ENCODE data around the gene MAML3.
A peak's percentile ranks its signal among the peaks of the same experiment; 100 is the strongest.

Gene MAML3

DNA sequence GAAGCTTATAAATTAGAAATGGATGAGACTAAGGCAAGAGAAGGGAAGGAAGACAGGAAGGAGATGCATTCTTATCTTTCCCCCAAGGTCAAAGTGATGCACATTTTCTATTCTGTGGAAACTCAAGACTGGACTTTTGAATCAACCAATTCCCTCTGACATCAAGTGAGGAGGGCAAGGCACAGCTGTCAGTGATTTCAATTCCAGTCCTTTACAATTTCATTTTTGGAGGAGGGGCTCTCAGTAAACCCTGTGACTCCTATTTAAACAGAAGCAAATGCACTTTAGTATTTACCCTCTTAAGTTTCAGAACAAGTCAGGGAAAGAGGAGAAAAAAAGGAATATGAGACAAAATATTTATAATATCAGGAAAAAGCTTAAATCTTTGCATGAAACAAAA is 354.4 kb downstream of the MAML3 start:
- DNase-seq, result no peak

DNA sequence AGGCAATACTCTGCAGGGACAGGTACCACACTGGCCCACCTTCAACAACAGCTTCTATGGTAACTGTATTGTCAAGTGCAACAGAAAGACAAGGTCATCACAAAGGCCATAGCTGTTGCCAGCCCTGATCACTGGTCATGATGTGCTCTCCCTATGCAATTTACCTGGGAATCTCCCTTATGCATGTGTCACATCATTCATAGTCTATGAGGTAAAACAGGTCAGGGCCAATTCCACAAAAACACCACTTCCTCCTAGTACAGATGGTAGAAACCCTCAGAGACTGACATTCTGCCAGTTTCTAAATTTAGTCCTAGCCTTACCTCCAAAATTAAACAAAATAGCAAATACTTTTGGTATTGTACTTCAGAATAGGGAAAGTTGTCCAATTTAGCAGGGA is 355.5 kb downstream of the MAML3 start:
- DNase-seq, result no peak

- DNase-seq, result no peak
Measured at GRCh38 chr4:139797287-139797686, 356.7 kb downstream of the MAML3 start.

- no peak for DNase-seq
Measured at GRCh38 chr4:139795527-139796314, 358.3 kb downstream of the MAML3 start.

DNA sequence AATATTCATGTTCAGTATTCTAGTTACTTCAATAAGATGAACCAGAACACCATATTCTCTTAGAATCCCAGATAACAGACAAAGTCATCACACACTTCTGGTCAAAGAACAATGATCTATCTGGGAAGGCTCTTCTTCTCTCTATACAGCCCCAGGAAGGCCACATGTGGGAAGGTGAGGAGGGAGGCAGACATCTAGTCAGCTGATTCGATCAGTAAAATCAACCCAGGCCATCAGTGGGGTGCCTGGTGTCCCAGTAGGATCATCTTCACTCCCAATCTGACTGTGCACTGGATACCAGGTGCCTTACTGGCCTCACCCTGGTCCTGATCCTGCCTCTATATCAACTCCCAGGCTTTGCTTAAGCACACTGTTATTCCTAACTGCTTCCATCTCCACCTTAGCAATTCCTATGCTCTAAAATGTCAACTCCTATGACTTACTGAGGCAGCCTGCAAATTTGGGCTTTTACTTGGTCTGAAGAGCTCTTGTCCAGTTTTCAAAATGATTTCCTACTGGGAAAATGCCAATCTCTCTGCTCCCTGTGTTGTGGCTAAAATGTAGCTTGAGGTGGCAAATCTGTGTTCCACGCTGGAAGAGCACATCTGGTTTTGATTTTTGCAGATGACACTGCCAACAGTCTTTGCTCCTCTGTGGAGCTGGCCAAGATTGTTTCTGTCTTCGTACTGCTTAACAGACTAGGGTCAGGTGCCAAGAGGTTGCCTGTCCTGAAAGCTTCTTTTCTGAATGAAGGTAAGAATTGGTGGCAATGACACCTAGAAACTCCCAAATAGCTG is 359.6 kb downstream of the MAML3 start:
- DNase-seq, result no peak

- peak; percentile 70 for DNase-seq
Measured at GRCh38 chr4:139791681-139792080, 362.3 kb downstream of the MAML3 start.

DNA sequence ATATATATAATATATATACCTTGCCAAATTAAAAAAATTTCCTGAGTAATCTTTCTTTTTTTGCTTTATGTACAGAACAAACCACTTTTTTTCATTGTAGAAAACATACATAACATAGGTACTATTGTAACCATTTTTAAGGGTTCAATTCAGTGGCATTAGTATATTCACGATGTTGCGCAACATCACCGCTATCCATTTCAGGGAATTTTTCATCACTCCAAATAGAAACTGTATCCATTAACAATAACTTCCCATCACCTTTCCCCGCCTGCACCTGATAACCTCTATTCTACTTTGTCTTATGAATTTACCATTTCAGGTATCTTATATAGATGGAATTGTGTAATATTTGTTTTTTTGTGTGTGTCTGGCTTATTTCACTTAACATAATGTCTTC is 363.7 kb downstream of the MAML3 start:
- no peak for DNase-seq

DNA sequence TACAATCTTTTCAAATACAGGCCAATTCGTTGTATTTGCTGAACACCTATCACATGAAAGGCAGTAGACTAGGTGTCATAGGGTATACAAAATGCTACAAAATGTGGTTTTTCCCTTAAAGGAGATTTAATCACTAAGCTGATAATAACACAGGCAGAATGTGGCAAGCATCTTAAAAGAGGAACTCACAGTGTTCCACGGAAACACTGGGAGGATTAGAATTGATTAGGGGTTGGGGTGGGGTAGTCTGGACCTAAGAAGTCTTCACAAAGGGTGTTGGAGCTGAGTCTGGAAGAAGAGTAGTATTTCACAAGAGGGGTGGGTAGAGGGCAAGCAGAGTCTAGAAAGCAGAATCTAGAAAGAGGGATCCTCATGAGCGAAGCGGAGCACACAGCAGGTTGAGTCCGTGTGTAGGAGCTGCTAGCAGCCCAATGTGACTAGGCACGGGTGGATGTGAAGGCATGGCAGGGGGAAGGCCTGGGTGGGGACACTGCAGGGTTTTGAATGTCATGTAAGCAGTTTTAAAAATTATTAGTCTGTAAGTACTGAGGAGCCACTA is 364.8 kb downstream of the MAML3 start:
- no peak for DNase-seq

DNA sequence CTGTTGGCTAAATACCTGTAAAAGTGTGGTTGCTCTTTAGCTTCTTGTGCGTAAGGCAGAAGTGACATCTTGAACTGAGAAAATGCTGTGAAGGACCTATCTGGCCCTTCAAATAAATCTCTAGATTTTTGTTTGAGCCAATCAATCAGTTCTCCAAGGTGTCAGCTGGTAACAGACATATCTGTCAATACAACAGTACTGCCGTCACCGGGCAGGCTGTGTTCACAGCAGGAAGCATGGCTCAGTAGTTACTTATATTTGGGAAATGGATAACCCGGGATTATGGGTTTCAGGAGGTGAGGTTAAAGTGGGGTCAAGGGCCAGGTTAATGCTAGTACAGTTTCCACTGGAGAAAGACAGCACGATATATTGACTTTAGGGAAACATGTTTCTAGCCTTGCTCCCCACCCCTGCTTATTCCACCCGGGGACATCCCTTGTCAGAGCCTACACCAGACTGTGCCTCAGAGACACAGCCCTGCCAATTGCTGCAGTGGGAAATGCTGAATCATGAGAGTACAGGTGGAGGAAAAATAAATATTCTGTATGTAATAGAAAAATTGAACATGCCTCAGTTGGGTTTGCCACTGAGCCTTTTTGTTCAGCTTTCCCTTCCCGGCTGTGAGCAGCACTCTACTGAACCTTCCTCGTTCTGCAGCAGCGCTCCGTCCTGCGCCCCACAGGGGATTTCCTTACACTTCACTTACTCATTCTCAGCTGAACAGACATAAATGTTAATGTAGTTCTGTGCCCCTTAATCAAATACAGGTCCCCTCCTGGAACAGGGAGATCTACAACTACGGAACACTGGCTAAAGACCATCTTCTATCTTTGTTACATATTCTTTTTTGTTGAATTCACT is 367.3 kb downstream of the MAML3 start:
- no peak for DNase-seq

- DNase-seq, result no peak
Measured at GRCh38 chr4:139785356-139785755, 368.6 kb downstream of the MAML3 start.

GRCh38 chr4:139783741-139784484 is 370.1 kb downstream of the MAML3 start:
- peak; percentile 17 for DNase-seq

DNA sequence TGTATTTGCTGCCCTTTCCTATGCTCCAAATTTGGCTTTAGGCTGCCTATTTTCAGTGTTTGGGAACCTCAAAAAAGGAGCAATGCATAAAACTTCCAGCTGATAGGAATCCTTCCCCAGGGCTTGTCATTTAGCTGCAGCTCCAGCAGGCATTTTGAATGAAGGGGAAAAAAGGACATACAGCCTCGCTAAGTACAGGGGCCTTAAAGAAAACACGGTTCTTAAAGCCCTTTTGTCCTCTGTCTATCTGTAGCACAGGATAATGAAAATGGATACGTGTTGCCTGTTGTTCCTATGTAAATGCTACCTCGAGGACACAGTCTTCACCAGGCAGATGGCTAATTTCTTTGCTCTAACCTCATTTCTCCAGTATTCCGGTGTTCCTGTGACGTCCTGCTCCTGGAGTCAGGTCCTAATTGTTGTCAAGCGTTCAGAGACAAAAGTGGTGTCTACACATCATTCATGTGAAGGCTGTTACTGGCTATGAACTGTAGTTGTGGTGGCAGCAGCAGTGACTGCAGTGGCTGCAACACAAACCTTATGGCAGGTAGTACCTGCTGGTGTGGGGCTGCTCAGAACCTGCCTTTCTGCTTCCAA is 371.0 kb downstream of the MAML3 start:
- no peak for DNase-seq

DNA sequence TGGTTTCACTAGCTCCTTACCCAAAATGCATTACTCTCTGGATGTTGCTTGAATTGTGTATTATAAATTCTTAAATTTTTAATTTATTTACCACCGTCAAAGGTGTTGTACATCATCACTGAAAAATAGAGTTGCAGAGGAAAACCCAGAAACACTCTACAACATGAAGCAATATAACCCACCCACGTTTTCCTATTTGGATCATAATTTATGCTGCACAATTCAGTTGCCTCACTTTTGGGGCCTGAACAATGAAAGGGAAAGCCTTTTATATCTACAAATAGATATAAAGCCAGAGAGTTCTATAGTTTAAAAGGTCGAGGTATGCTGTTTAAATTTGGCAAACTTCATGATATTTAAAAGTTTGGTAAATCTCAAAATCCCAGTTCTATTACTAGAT is 372.9 kb downstream of the MAML3 start:
- DNase-seq, result no peak

GRCh38 chr4:139779691-139780090 is 374.3 kb downstream of the MAML3 start:
- no peak for DNase-seq

DNA sequence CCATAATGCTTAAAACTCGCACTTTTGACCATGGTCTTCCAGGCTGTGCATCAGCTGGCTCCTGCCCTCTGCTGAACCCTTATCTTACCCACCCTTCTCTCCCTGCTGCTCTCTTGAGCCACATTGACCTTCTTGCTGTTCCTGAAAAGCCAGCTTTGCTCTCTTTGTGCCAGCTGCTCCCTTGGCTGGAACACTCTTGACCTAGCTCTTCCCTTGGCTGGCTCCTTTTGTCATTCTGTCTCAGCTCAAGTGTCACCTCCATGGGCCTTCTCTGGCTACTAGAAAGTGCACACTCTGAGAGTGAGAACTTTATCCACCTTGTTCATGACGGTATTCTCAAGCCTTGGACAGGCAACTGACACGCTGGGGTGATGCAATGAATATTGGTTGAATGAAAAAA is 376.2 kb downstream of the MAML3 start:
- DNase-seq, result no peak

DNA sequence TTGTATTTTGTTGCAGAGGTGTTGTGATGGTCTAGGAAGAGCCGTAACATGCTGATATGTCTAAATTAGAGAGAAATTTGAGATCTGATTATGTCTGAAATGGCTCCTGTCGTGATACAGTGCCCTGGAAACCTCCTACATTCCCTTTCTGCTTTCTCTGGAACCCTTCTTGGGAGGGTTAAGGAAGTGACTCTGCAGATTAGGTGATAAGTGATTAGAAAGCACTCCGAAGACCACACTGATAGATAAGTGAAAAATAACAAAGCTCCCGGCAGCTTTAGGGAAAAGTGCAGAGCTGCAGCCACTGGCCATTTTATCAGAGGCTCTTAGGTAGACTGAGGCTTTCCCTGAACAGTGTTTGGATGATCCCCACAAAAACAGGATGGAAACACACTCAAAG is 377.7 kb downstream of the MAML3 start:
- no peak for DNase-seq

DNA sequence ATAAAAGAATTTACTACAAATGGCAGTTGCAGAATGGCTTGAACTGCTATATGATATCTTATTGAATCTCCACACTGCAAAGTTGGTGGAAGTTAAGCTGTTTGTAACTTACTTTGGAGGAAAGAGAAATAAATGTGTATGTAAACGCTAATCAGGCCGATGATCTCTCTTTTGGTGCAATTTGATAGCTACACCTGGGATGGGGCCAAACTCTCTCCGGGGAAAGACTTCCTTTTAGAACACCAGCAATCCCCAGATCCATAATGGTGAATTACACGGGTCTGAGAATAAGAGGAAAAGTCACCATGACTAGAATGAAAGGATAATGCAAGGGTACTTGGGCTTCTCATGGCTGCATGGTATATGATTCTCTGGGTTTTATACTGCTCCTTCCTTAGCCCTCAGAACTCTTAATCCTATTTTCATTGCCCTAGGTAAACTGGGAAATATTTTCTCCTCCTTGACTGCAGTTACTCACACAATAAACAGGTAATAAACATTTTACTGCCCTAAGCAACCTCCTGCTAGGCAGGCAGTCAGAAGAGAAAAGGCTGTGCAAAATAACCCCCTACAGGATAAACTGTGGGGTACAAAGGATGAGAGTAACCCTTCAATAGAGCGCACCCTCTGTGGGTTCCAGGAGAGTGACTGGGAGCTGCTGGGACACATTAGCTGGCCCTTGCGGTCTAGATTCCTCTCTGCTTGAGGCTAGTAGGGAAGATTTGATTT is 379.1 kb downstream of the MAML3 start:
- DNase-seq, result no peak

- DNase-seq, result no peak
Measured at GRCh38 chr4:139773560-139774318, 380.2 kb downstream of the MAML3 start.

DNA sequence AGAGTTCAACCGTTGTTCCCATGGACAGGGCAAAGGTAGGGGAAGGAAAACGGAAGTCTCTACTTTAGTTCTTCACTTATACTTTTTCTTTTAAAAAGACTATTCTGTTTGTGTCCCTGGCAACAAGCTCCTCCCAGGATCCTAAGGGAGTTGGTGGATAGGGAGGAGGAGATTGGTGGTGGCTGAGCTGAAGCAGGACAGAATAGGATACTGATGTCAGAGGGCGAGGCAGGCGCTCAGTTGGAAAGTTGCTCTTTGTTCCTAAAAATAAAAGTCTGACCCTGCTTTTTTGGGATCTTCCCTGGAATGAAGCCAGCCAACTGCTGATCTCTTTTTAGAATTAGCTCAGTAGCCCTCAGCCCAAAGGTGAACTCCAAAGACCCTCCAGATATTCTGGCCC is 383.6 kb downstream of the MAML3 start:
- no peak for DNase-seq

DNA sequence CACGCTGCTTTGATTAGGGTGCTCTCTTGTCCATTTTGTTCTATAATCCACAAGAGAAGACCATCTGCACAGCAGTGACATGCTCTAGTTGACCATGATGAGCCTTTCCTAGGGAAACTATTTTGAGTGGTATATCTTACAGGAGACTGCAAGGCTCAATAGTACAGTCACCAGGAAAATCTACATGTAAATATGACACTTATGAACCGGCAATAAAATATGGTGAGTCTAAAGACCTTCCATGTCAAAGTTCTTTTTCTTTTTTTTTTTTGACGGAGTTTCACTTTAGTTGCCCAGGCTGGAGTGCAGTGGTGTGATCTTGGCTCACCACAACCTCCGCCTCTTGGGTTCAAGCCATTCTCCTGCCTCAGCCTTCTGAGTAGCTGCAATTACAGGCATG is 384.6 kb downstream of the MAML3 start:
- no peak for DNase-seq

Measured in NCI-H2227 treated with DMSO at 0.1 percent for 48 hours (cell line).